PC-3 (cell line): Measurements from ENCODE around the gene TELO2.

Experiments
- EZH2 ChIP-seq: fragments of 300-600 bp; sonication (generic); IDR thresholded peaks from one replicate; pipeline ENCODE4 v1.6.1; 2017; ENCODE audit warnings: antibody characterized with exemption, mild to moderate bottlenecking, low read length; ENCODE audit not compliant: unreplicated experiment
- TF ChIP-seq, protein P1 (sequence below): fragments of 300-600 bp; sonication (generic); conservative IDR thresholded peaks from 2 replicates; pipeline ENCODE4 v1.5.1; 2017; ENCODE audit warnings: antibody characterized with exemption, low read depth, mild to moderate bottlenecking, low read length

- TF ChIP-seq EZH2, result no peak
- TF ChIP-seq, protein P1, sequence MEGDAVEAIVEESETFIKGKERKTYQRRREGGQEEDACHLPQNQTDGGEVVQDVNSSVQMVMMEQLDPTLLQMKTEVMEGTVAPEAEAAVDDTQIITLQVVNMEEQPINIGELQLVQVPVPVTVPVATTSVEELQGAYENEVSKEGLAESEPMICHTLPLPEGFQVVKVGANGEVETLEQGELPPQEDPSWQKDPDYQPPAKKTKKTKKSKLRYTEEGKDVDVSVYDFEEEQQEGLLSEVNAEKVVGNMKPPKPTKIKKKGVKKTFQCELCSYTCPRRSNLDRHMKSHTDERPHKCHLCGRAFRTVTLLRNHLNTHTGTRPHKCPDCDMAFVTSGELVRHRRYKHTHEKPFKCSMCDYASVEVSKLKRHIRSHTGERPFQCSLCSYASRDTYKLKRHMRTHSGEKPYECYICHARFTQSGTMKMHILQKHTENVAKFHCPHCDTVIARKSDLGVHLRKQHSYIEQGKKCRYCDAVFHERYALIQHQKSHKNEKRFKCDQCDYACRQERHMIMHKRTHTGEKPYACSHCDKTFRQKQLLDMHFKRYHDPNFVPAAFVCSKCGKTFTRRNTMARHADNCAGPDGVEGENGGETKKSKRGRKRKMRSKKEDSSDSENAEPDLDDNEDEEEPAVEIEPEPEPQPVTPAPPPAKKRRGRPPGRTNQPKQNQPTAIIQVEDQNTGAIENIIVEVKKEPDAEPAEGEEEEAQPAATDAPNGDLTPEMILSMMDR, result no peak
Measured at GRCh38 chr16:1534021-1535020, 41.2 kb downstream of the TELO2 start.
